AG04449 (cell line): ENCODE measurements around the gene AP3M1.

Experiments
- CTCF ChIA-PET: fragments of 350-600 bp; formaldehyde crosslinking; extraction: SDS; loops from one replicate; lab custom pipeline; 2021; ENCODE audit warnings: antibody characterized with exemption; lab: Yijun Ruan, JAX
- POLR2A ChIA-PET: fragments of 400-600, 350-600 bp; formaldehyde crosslinking; extraction: SDS; loops from one replicate; lab custom pipeline; 2020; ENCODE audit warnings: antibody characterized with exemption, inconsistent platforms; lab: Yijun Ruan, JAX
- DNase-seq: peaks from one replicate; pipeline ENCODE4 v3.0.0-alpha.2; 2010; ENCODE audit warnings: low read depth, low spot score
- H3K4me3 ChIP-seq: 2 replicates; pipeline ENCODE4 v1.5.1; 2011; ENCODE audit warnings: low read depth, mild to moderate bottlenecking, control low read depth, low read length
- TF ChIP-seq, protein P1 (sequence below): IDR thresholded peaks from one replicate; pipeline ENCODE4 v1.5.1; 2011; ENCODE audit warnings: mild to moderate bottlenecking, moderate library complexity, low read length, control low read depth, inconsistent platforms; ENCODE audit not compliant: insufficient read depth; ENCODE audit errors: missing control alignments

The AP3M1 gene

DNA sequence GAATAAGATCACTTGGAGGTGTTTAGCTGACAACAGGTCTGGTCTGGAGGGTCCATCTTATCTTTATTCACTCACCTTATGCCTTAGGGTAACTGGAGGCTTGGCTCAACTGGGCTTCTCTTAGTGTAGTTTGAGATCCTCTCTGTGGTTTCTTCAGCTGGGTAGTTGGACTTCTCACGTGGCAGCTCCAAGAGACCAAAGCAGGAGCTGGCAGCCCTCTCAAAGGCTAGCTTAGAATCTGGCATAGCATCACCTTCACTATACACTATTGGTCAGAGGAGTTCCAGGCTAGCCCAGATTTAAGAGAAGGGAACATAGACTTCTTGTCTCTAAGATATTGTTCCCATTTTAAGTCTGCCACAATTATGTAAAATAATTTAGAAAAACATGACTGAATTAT is 16.8 kb upstream of the AP3M1 start:
- TF ChIP-seq, protein P1, sequence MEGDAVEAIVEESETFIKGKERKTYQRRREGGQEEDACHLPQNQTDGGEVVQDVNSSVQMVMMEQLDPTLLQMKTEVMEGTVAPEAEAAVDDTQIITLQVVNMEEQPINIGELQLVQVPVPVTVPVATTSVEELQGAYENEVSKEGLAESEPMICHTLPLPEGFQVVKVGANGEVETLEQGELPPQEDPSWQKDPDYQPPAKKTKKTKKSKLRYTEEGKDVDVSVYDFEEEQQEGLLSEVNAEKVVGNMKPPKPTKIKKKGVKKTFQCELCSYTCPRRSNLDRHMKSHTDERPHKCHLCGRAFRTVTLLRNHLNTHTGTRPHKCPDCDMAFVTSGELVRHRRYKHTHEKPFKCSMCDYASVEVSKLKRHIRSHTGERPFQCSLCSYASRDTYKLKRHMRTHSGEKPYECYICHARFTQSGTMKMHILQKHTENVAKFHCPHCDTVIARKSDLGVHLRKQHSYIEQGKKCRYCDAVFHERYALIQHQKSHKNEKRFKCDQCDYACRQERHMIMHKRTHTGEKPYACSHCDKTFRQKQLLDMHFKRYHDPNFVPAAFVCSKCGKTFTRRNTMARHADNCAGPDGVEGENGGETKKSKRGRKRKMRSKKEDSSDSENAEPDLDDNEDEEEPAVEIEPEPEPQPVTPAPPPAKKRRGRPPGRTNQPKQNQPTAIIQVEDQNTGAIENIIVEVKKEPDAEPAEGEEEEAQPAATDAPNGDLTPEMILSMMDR, result no peak
- POLR2A ChIA-PET, result no interaction called here
- no peak overlapping the region for H3K4me3 ChIP-seq
- no peak for DNase-seq
- CTCF ChIA-PET, result interaction anchor here (2.8 kb wide), 1 partner anchor 46 kb away, joined by 16 read pairs; no protein-coding TSS in a partner anchor

DNA sequence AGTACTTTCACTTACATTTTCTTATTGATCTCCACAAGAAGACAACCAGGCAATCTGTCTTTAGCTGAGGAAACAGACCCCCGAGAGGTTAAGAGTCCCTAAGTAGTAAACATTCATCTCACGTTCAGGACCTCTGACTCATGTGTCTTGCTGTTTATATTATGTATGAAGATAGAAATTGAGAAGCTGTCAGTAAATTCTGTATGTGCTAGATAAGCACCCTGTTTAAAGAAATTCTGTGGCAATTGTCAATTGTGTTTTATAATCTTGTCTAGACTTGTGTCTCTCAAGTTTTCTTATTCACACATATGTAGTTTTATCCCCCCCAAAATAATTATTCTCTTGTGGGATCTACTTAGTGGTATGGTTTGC is 14.9 kb upstream of the AP3M1 start:
- TF ChIP-seq, protein P1, result no peak
- ChIA-PET POLR2A (interaction anchor here (2.4 kb wide), 1 partner anchor 11 kb away, joined by 7 read pairs; no protein-coding TSS in a partner anchor), CTCF (interaction anchor here (0.6 to 2.8 kb wide), 6 partner anchors 11 to 48 kb away, joined by 3 to 16 read pairs (median 4); partner anchors contain the start of gene ADK)

DNA sequence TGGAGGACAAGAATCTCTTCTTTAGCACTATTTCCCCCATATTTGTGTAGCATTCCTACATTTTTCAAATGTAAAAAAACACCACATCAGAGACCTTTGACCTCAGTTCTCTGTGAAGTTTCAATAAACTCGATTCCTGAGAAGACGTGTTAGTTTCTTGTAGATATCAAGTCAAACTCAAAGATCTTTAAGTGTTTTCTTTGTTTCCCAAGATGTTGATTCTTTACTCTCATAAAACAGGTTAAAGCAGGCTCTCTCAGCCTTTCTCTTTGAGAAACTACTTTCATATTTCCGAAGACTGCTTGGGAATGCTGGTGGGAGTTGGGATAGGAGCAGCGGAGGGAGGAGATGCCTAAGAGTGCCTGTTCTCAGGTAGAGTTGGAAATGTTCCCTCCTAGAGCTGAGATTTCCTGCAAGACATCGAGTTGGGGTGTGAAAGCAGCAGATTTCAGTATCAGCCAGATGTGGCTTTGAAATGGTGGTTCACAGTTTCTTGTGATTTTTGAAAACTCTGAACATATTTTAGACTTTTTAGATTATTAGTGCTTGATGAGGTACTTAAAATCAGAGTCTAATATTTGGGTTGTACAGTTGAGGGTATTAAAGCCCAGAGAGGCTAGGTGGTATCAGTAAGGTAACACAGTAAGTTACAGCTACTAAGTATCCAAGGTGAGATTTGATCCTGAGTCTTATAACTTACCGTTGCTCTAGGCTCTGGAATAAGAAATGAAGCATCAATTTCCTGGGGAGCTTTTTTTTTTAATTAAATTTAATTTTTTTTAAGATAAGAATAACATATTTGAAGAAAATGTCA is 14.3 kb upstream of the AP3M1 start:
- ChIA-PET CTCF (interaction anchor here (0.8 to 2.8 kb wide), 5 partner anchors 14 to 48 kb away, joined by 3 to 16 read pairs (median 4); partner anchors contain the start of gene ADK), POLR2A (interaction anchor here (2.4 kb wide), 1 partner anchor 11 kb away, joined by 7 read pairs; no protein-coding TSS in a partner anchor)
- no peak for DNase-seq
- H3K4me3 ChIP-seq, result no peak overlapping the region
- TF ChIP-seq, protein P1, result no peak

More for the DNA sequence above, 14.9 kb upstream of the AP3M1 start:
- DNase-seq, result no peak
- H3K4me3 ChIP-seq, result no peak overlapping the region

DNA sequence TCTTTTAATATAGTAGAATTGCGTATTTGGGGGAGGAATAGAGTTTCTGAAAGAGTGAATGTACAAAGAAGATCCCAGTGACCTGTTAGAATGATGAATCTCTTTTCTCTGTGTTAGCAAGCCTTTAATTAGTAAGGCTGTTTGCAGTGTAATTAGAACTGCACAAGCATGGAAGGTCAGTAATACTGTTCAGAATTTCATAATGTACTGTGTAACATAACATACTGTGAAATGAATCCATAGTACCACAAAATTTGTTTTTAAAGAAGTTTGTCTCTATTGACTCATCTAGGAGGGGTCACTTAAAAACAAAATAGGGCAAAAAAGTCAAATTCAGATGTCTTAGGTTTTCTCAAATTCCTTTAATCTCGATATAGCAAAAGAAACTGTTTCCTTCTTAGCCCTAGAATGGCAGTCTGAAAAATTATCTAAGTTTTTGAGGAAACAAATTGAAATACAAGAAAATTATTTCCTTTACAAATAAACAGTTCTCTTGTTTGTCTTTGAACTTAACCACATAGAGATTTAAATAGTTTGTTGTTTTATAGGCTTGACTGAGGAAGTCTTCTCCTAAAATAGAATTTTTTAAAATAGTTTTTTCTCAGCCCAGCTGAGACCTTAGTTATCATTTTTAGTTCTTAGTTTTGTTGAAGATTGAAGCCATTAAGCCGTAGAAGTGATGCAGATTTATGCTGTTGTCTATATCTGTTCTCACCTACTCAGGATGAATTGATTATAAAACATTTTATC is 12.9 kb upstream of the AP3M1 start:
- no peak for DNase-seq
- no peak overlapping the region for H3K4me3 ChIP-seq
- ChIA-PET CTCF (interaction anchor here (1.7 kb wide), 1 partner anchor 10 kb away, joined by 6 read pairs; no protein-coding TSS in a partner anchor), POLR2A (no interaction called here)
- TF ChIP-seq, protein P1, result no peak

DNA sequence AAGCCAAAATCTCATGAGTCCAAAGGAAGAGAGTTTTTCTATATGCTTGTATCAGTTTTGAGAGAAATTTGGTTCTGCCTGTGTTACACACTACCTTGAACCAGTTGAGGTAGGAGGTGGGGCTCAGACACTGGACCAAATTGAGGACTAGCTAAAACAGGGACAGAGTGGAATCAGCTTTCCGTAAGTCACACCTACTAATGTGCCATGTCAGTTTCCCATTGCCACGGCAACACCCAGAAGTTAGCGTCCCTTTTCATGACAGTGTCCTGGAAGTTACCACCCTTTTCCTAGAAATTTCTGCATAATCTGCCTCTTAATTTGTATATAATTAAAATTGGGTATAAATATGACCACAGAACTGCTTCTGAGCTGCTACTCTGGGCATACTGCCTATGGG is 9.4 kb upstream of the AP3M1 start:
- ChIA-PET POLR2A (no interaction called here), CTCF (interaction anchor here (0.8 kb wide), 1 partner anchor 18 kb away, joined by 3 read pairs; no protein-coding TSS in a partner anchor)
- TF ChIP-seq, protein P1, result no peak
- no peak overlapping the region for H3K4me3 ChIP-seq
- no peak for DNase-seq
